ENCODE results near the gene ALG14.
A peak's percentile ranks its signal among the peaks of the same experiment; 100 is the strongest.

Gene ALG14

DNA sequence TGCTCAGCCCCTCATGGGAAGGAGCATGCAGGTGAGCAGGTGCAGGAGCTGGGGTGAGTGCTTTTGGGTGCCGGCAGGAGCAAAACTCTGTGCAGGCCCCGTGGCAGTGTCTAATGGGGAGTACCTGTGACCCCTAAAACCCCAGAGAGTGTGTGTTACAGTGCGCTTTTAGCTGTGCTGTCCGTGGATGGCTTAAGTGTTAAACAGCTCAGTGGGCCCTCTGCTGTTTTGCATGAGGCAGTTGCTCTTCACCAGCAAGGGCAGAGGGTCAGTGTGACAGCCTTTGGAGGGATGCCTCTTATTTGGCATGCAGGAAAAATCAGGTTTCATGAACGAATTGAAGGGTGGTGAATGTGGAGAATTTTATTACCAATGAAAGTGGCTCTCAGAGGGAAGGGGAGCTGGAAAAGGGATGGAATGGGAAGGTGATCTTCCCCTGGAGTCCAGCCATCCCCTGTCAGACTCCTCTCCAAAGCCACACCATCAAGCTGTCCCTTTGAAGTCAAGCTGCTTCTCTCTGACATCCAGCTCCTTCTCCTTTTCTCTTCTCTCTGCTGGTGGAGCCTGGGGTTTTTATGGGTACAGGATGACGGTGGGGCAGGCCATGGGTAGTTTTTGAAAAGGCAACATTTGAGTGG is 17.0 kb upstream of the ALG14 start:
- CTCF ChIA-PET, result no interaction called here
- POLR2A ChIA-PET, result no interaction called here
- no peak for DNase-seq (ENCODE audit: extremely low spot score)
- TF ChIP-seq FOXM1 (IDR thresholded peaks at IDR 0.05; ENCODE audit: borderline replicate concordance) (no peak), SP1 (IDR thresholded peaks at IDR 0.05) (no peak)

DNA sequence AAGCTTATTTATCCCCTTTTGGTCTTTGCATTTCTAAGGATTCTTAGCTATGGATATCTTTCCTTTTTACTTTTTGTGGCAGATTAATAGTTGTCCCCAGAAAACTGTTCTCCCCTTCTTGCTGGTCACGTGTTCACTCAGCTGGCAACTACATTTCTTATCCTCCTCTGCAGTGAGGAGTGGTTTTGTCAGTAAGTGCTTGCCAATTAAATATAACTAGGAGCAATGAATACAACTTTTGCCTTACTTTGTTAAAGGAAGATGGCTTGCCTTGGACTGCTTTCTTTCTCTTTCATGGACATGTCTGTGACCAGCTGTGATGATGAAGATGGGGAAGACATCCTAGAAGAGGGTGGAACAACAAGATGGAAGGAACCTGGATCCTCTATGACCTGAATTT is 15.6 kb upstream of the ALG14 start:
- CTCF ChIA-PET, result interaction anchor here (0.6 to 2.3 kb wide), 2 partner anchors 107 to 145 kb away, joined by 4 to 8 read pairs; partner anchors contain the start of gene RWDD3

DNA sequence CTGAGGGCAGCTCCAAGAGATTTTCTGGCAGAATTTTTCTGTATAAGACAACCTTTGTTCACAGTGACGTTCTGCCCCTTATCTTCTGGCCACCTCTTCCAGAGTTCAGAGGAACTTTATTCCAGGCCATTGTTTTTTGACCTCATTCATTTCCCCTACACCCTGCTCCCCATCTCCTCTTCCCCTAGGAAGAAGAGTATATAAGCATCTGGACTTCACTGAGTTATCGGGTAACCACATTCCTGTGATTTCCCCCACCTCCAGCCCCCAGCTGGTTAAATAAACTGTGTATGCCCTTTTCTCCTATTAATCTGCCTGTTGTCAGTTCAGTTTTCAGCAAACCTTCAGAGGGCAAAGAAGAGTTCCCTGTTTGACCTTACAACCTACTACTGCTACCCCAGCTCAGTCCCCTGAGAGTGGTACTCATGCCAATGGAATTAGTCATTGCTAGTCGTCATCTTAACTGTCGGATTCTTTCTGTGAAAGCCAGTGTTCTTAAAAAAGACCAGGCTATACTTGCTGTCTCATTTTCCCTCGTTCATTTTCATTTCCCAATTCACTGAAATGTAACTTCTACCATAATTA is 14.3 kb upstream of the ALG14 start:
- POLR2A ChIA-PET, result interaction anchor here (1.9 kb wide), 1 partner anchor 147 kb away, joined by 7 read pairs; the partner anchor contains the start of gene RWDD3
- CTCF ChIA-PET, result interaction anchor here (0.7 to 2.3 kb wide), 3 partner anchors 31 to 146 kb away, joined by 3 to 8 read pairs (median 6); partner anchors contain the start of genes RWDD3 and TLCD4
- peak; percentile 28 for DNase-seq (ENCODE audit: extremely low spot score)
- TF ChIP-seq BHLHE40 (IDR thresholded peaks at IDR 0.05; ENCODE audit: borderline replicate concordance), result no peak
- no peak for TF ChIP-seq SUZ12 (IDR thresholded peaks at IDR 0.05)
- TF ChIP-seq ELF4 (IDR thresholded peaks at IDR 0.05), result no peak
- TF ChIP-seq FOXA1 (IDR thresholded peaks at IDR 0.05), result no peak
- TF ChIP-seq TARDBP (IDR thresholded peaks at IDR 0.05), result no peak

More for the DNA sequence above, 15.6 kb upstream of the ALG14 start:
- TF ChIP-seq, protein P1, sequence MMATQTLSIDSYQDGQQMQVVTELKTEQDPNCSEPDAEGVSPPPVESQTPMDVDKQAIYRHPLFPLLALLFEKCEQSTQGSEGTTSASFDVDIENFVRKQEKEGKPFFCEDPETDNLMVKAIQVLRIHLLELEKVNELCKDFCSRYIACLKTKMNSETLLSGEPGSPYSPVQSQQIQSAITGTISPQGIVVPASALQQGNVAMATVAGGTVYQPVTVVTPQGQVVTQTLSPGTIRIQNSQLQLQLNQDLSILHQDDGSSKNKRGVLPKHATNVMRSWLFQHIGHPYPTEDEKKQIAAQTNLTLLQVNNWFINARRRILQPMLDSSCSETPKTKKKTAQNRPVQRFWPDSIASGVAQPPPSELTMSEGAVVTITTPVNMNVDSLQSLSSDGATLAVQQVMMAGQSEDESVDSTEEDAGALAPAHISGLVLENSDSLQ (IDR thresholded peaks at IDR 0.05), result no peak
- no peak for TF ChIP-seq BHLHE40 (IDR thresholded peaks at IDR 0.05; ENCODE audit: borderline replicate concordance)
- no peak for TF ChIP-seq LEF1 (IDR thresholded peaks at IDR 0.05; ENCODE audit: borderline replicate concordance)
- TF ChIP-seq CTBP1 (IDR thresholded peaks at IDR 0.05; ENCODE audit: borderline replicate concordance), result no peak
- no peak for TF ChIP-seq FOXM1 (IDR thresholded peaks at IDR 0.05; ENCODE audit: borderline replicate concordance)
- TF ChIP-seq L3MBTL2 (conservative IDR thresholded peaks at IDR 0.05), result no peak
- TF ChIP-seq ELF4 (IDR thresholded peaks at IDR 0.05), result no peak
- no peak for TF ChIP-seq ARNT (IDR thresholded peaks at IDR 0.05)
- TF ChIP-seq FOXA1 (IDR thresholded peaks at IDR 0.05), result no peak
- TF ChIP-seq TARDBP (IDR thresholded peaks at IDR 0.05), result no peak
- no peak for TF ChIP-seq SUZ12 (IDR thresholded peaks at IDR 0.05)
- TF ChIP-seq HDGF (IDR thresholded peaks at IDR 0.05; ENCODE audit: borderline replicate concordance), result no peak
- no peak for TF ChIP-seq NFRKB (IDR thresholded peaks at IDR 0.05)
- no peak for TF ChIP-seq SP1 (IDR thresholded peaks at IDR 0.05)
- no peak for TF ChIP-seq ZNF384 (IDR thresholded peaks at IDR 0.05)
- no peak for DNase-seq (ENCODE audit: extremely low spot score)
- POLR2A ChIA-PET, result interaction anchor here (0.7 to 2.0 kb wide), 4 partner anchors 15 to 546 kb away, joined by 3 to 10 read pairs (median 5); partner anchors contain the start of genes ALG14, RWDD3 and TLCD4

DNA sequence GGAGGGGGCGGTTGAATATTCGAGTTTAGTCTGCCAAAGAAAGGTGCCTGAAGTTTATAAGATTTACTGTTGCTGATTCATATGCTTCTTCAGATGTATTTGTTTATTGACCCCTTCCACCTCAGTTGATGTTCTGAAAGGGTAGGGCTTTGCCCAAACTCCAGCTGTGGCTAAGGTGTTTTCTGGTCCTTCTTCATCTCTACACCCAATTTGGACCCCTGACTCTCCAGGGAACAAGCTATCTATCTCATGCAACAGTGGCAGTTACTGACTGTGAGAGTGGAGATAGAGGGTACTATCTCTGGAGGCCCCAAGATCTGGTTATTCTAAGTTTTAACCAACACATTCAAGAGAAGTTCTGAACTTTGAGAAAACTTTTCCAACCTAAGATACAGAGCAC is 12.6 kb upstream of the ALG14 start:
- POLR2A ChIA-PET, result interaction anchor here (2.3 to 2.4 kb wide), 2 partner anchors 13 to 149 kb away, joined by 15 to 23 read pairs; partner anchors contain the start of genes ALG14 and RWDD3
- TF ChIP-seq ELF4 (IDR thresholded peaks at IDR 0.05), result no peak
- no peak for TF ChIP-seq ARNT (IDR thresholded peaks at IDR 0.05)
- no peak for TF ChIP-seq HDGF (IDR thresholded peaks at IDR 0.05; ENCODE audit: borderline replicate concordance)
- TF ChIP-seq TARDBP (IDR thresholded peaks at IDR 0.05), result no peak
- TF ChIP-seq FOXM1 (IDR thresholded peaks at IDR 0.05; ENCODE audit: borderline replicate concordance), result no peak
- TF ChIP-seq BHLHE40 (IDR thresholded peaks at IDR 0.05; ENCODE audit: borderline replicate concordance), result no peak
- no peak for TF ChIP-seq SP1 (IDR thresholded peaks at IDR 0.05)
- no peak for TF ChIP-seq L3MBTL2 (conservative IDR thresholded peaks at IDR 0.05)
- TF ChIP-seq ZNF384 (IDR thresholded peaks at IDR 0.05), result no peak
- TF ChIP-seq NFRKB (IDR thresholded peaks at IDR 0.05), result no peak
- TF ChIP-seq LEF1 (IDR thresholded peaks at IDR 0.05; ENCODE audit: borderline replicate concordance), result no peak
- TF ChIP-seq, protein P1 (IDR thresholded peaks at IDR 0.05), result no peak
- no peak for TF ChIP-seq CTBP1 (IDR thresholded peaks at IDR 0.05; ENCODE audit: borderline replicate concordance)
- no peak for TF ChIP-seq SUZ12 (IDR thresholded peaks at IDR 0.05)
- no peak for TF ChIP-seq FOXK2 (IDR thresholded peaks at IDR 0.05)
- CTCF ChIA-PET, result interaction anchor here (1.3 to 3.1 kb wide), 5 partner anchors 10 to 149 kb away, joined by 5 to 18 read pairs (median 11); partner anchors contain the start of genes ALG14, RWDD3 and TLCD4
- DNase-seq (ENCODE audit: extremely low spot score), result no peak

- POLR2A ChIA-PET, result interaction anchor here (2.3 to 2.4 kb wide), 2 partner anchors 12 to 149 kb away, joined by 15 to 23 read pairs; partner anchors contain the start of genes ALG14 and RWDD3
- TF ChIP-seq BHLHE40 (IDR thresholded peaks at IDR 0.05; ENCODE audit: borderline replicate concordance) (no peak), ARNT (IDR thresholded peaks at IDR 0.05) (no peak), L3MBTL2 (conservative IDR thresholded peaks at IDR 0.05) (no peak), LEF1 (IDR thresholded peaks at IDR 0.05; ENCODE audit: borderline replicate concordance) (no peak), HDGF (IDR thresholded peaks at IDR 0.05; ENCODE audit: borderline replicate concordance) (no peak), ELF4 (IDR thresholded peaks at IDR 0.05) (no peak), SP1 (IDR thresholded peaks at IDR 0.05) (no peak), SUZ12 (IDR thresholded peaks at IDR 0.05) (no peak), TARDBP (IDR thresholded peaks at IDR 0.05) (no peak), CTBP1 (IDR thresholded peaks at IDR 0.05; ENCODE audit: borderline replicate concordance) (no peak), FOXK2 (IDR thresholded peaks at IDR 0.05) (no peak), NFRKB (IDR thresholded peaks at IDR 0.05) (no peak), FOXA1 (IDR thresholded peaks at IDR 0.05) (no peak), FOXM1 (IDR thresholded peaks at IDR 0.05; ENCODE audit: borderline replicate concordance) (no peak), ZNF384 (IDR thresholded peaks at IDR 0.05) (no peak)
- TF ChIP-seq, protein P1 (IDR thresholded peaks at IDR 0.05), result no peak
- DNase-seq (ENCODE audit: extremely low spot score), result peak; percentile 67
- CTCF ChIA-PET, result interaction anchor here (0.6 to 3.1 kb wide), 10 partner anchors 9 to 168 kb away, joined by 3 to 18 read pairs (median 6); partner anchors contain the start of genes ALG14, RWDD3 and TLCD4
Measured at GRCh38 chr1:95084317-95085176, 11.8 kb upstream of the ALG14 start.
